ENCODE results near the gene DCLK3.

Gene DCLK3

GRCh38 chr3:36786921-36787890 is 22.9 kb upstream of the DCLK3 start:
- no peak for DNase-seq
- Histone ChIP-seq H3K4me2 (ENCODE audit: low read depth, low read length) (no peak overlapping the region), H3F3A (ENCODE audit: insufficient read depth, low read length) (no peaks in the 10 kb centered on the region), H3K27me3 (replicated peaks; ENCODE audit: insufficient read depth, low read length) (no peaks in the 10 kb centered on the region), H3K27ac (ENCODE audit: low read length) (no peak overlapping the region), H4K20me1 (ENCODE audit: insufficient read depth, low read length) (no peaks in the 10 kb centered on the region), H3K36me3 (replicated peaks; ENCODE audit: insufficient read depth, low read length) (no peaks in the 10 kb centered on the region), H3K4me1 (ENCODE audit: low read length) (no peaks in the 10 kb centered on the region), H3K9me3 (replicated peaks; ENCODE audit: insufficient read depth, low read length) (no peaks in the 10 kb centered on the region), H3K9me2 (replicated peaks; ENCODE audit: insufficient read depth, low read length) (no peaks in the 10 kb centered on the region), H3K4me3 (ENCODE audit: low read length) (no peak overlapping the region), H3K9ac (ENCODE audit: low read length) (no peak overlapping the region), H2AFZ (ENCODE audit: low read length) (no peak overlapping the region), H3K79me2 (ENCODE audit: low read length) (no peaks in the 10 kb centered on the region)
- TF ChIP-seq EZH2 (optimal IDR thresholded peaks at IDR 0.05; ENCODE audit: low read depth, low read length) (no peak), CTCF (IDR thresholded peaks at IDR 0.05; ENCODE audit: low read length) (no peak), EZH2phosphoT487 (IDR thresholded peaks at IDR 0.05; ENCODE audit: low read length) (no peak)

GRCh38 chr3:36784138-36784635 is 19.8 kb upstream of the DCLK3 start:
- no peak for DNase-seq
- no peaks in the 10 kb centered on the region for H4K20me1 ChIP-seq (ENCODE audit: insufficient read depth, low read length)
- no peaks in the 10 kb centered on the region for H3K4me1 ChIP-seq (ENCODE audit: low read length)
- no peaks in the 10 kb centered on the region for H3K9me2 ChIP-seq (replicated peaks; ENCODE audit: insufficient read depth, low read length)
- no peak overlapping the region for H3K9ac ChIP-seq (ENCODE audit: low read length)
- H3F3A ChIP-seq (ENCODE audit: insufficient read depth, low read length): no peaks in the 10 kb centered on the region
- no peaks in the 10 kb centered on the region for H3K27me3 ChIP-seq (replicated peaks; ENCODE audit: insufficient read depth, low read length)
- H3K27ac ChIP-seq (ENCODE audit: low read length): no peak overlapping the region
- no peak overlapping the region for H2AFZ ChIP-seq (ENCODE audit: low read length)
- H3K9me3 ChIP-seq (replicated peaks; ENCODE audit: insufficient read depth, low read length): no peaks in the 10 kb centered on the region
- no peak for TF ChIP-seq EZH2phosphoT487 (IDR thresholded peaks at IDR 0.05; ENCODE audit: low read length)
- TF ChIP-seq CTCF (IDR thresholded peaks at IDR 0.05; ENCODE audit: low read length): no peak
- no peak for TF ChIP-seq EZH2 (optimal IDR thresholded peaks at IDR 0.05; ENCODE audit: low read depth, low read length)
- H3K36me3 ChIP-seq (replicated peaks; ENCODE audit: insufficient read depth, low read length): no peaks in the 10 kb centered on the region
- no peak overlapping the region for H3K4me3 ChIP-seq (ENCODE audit: low read length)
- no peak overlapping the region for H3K4me2 ChIP-seq (ENCODE audit: low read depth, low read length)
- H3K79me2 ChIP-seq (ENCODE audit: low read length): no peaks in the 10 kb centered on the region

GRCh38 chr3:36777424-36778218 is 13.3 kb upstream of the DCLK3 start:
- no peaks in the 10 kb centered on the region for H3F3A ChIP-seq (ENCODE audit: insufficient read depth, low read length)
- no peak overlapping the region for H3K4me3 ChIP-seq (ENCODE audit: low read length)
- no peaks in the 10 kb centered on the region for H3K9me3 ChIP-seq (replicated peaks; ENCODE audit: insufficient read depth, low read length)
- no peak for TF ChIP-seq EZH2phosphoT487 (IDR thresholded peaks at IDR 0.05; ENCODE audit: low read length)
- no peak for TF ChIP-seq EZH2 (optimal IDR thresholded peaks at IDR 0.05; ENCODE audit: low read depth, low read length)
- TF ChIP-seq CTCF (IDR thresholded peaks at IDR 0.05; ENCODE audit: low read length): no peak
- no peaks in the 10 kb centered on the region for H3K27me3 ChIP-seq (replicated peaks; ENCODE audit: insufficient read depth, low read length)
- no peaks in the 10 kb centered on the region for H3K79me2 ChIP-seq (ENCODE audit: low read length)
- no peak overlapping the region for H3K9ac ChIP-seq (ENCODE audit: low read length)
- H4K20me1 ChIP-seq (ENCODE audit: insufficient read depth, low read length): no peaks in the 10 kb centered on the region
- H2AFZ ChIP-seq (ENCODE audit: low read length): no peak overlapping the region
- H3K27ac ChIP-seq (ENCODE audit: low read length): no peak overlapping the region
- no peaks in the 10 kb centered on the region for H3K9me2 ChIP-seq (replicated peaks; ENCODE audit: insufficient read depth, low read length)
- H3K4me1 ChIP-seq (ENCODE audit: low read length): no peaks in the 10 kb centered on the region
- no peak for DNase-seq
- no peaks in the 10 kb centered on the region for H3K36me3 ChIP-seq (replicated peaks; ENCODE audit: insufficient read depth, low read length)
- H3K4me2 ChIP-seq (ENCODE audit: low read depth, low read length): no peak overlapping the region

All from MM.1S (cell line).